GM12878 (cell line): Measurements from ENCODE around the gene SUGP2. TPM values are rescaled to one million over a fixed set of nuclear protein-coding genes. Genes with fewer than 3 reads are reported as not detected.
A peak's percentile ranks its signal among the peaks of the same experiment; 100 is the strongest.

Source experiments
- ATAC-seq: fragments of 200-7000 bp; cut with Tn5 transposase; 3 replicates; pipeline ENCODE4 v1.9.1; 2020; ENCODE audit warnings: mild to moderate bottlenecking, moderate library complexity
- BruUV-seq: library from RNA; stranded (reverse); fragments of 400-500 nt; replicated peaks from 2 replicates; lab custom pipeline; 2021; lab: Mats Ljungman, UMichigan
- CTCF ChIA-PET: fragments of 300-600 bp; sonication (Branson Sonifier 250); formaldehyde crosslinking; extraction: SDS; loops from one replicate; lab custom pipeline; 2021; ENCODE audit warnings: inconsistent platforms; lab: Yijun Ruan, JAX
- POLR2A ChIA-PET: fragments of 350-600 bp; formaldehyde crosslinking; extraction: SDS; loops from one replicate; lab custom pipeline; 2021; ENCODE audit warnings: inconsistent platforms; lab: Charles Lee
- RAD21 ChIA-PET: fragments of 300-600 bp; sonication (Branson Sonifier 250); formaldehyde crosslinking; loops from one replicate; lab custom pipeline; 2023; ENCODE audit warnings: antibody characterized with exemption; ENCODE audit not compliant: unreplicated experiment; lab: Charles Lee
- SMC1A ChIA-PET: fragments of 300-600 bp; sonication (Branson Sonifier 250); formaldehyde crosslinking; loops from one replicate; lab custom pipeline; 2023; ENCODE audit not compliant: unreplicated experiment, uncharacterized antibody; lab: Charles Lee
- DNase-seq: peaks from one replicate; pipeline ENCODE4 v3.0.0-alpha.2; 2011; ENCODE audit warnings: low read depth, low spot score
- FAIRE-seq: peaks from 3 replicates; lab custom pipeline; 2011; peaks lifted over from hg19 to GRCh38; lab: Jason Lieb, UNC
- H2AFZ ChIP-seq: 2 replicates; pipeline ENCODE4 v1.6.0; 2011; ENCODE audit warnings: low read depth, low read length, control low read depth; ENCODE audit not compliant: control insufficient read depth
- H3K27ac ChIP-seq: 2 replicates; pipeline ENCODE4 v1.5.1; 2011; ENCODE audit warnings: control low read depth; ENCODE audit not compliant: control insufficient read depth, insufficient read depth
- H3K27me3 ChIP-seq, 2 experiments: replicated peaks in 1 of 2; 2 replicates each; pipeline versions ENCODE4 v1.6.0 to v1.6.1; 2011; ENCODE audit warnings: low read length in 1 of 2; ENCODE audit not compliant: control insufficient read depth in 2 of 2, insufficient read depth in 2 of 2
- H3K36me3 ChIP-seq, 2 experiments: 2 replicates each; pipeline ENCODE4 v1.5.1; 2011; ENCODE audit warnings: low read length in 1 of 2; ENCODE audit not compliant: control insufficient read depth in 2 of 2, insufficient read depth in 2 of 2
- H3K4me1 ChIP-seq: 2 replicates; pipeline ENCODE4 v1.6.1; 2011; ENCODE audit warnings: mild to moderate bottlenecking, low read length, moderate library complexity, mixed read lengths; ENCODE audit not compliant: control insufficient read depth, insufficient read depth
- H3K4me2 ChIP-seq: 2 replicates; pipeline ENCODE4 v1.6.0; 2011; ENCODE audit warnings: control low read depth; ENCODE audit not compliant: control insufficient read depth, insufficient read depth
- H3K4me3 ChIP-seq: fragments of 200-600 bp; sonication (generic); 2 replicates; pipeline ENCODE4 v1.5.1; 2016
- H3K79me2 ChIP-seq: 2 replicates; pipeline ENCODE4 v1.6.0; 2011; ENCODE audit warnings: low read length; ENCODE audit not compliant: control insufficient read depth, insufficient read depth
- H3K9ac ChIP-seq: 2 replicates; pipeline ENCODE4 v1.8.0; 2011; ENCODE audit warnings: low read length, control low read depth, mixed read lengths; ENCODE audit not compliant: control insufficient read depth, insufficient read depth
- H3K9me3 ChIP-seq: replicated peaks from 3 replicates; pipeline ENCODE4 v1.5.1; 2011; ENCODE audit warnings: mild to moderate bottlenecking, low read length; ENCODE audit not compliant: control insufficient read depth, insufficient read depth
- H4K20me1 ChIP-seq: 2 replicates; pipeline ENCODE4 v1.6.0; 2011; ENCODE audit not compliant: control insufficient read depth, insufficient read depth
- IKZF1 ChIP-seq: fragments of 450-650 bp; conservative IDR thresholded peaks from 2 replicates; pipeline ENCODE4 v1.6.1; 2017; ENCODE audit warnings: antibody characterized with exemption, mild to moderate bottlenecking
- NBN ChIP-seq: fragments of 450-650 bp; IDR thresholded peaks from 2 replicates; pipeline ENCODE4 v1.6.1; 2016
- PKNOX1 ChIP-seq: fragments of 450-650 bp; IDR thresholded peaks from 2 replicates; pipeline ENCODE4 v1.6.1; 2016; ENCODE audit warnings: mild to moderate bottlenecking
- SIX5 ChIP-seq: IDR thresholded peaks from 2 replicates; pipeline ENCODE4 v1.6.1; 2011; ENCODE audit warnings: mild to moderate bottlenecking, low read depth, low read length, moderate library complexity; ENCODE audit not compliant: severe bottlenecking
- ZNF24 ChIP-seq: fragments of 450-650 bp; IDR thresholded peaks from 2 replicates; pipeline ENCODE4 v1.6.1; 2017; ENCODE audit warnings: antibody characterized with exemption, mild to moderate bottlenecking
- ZNF687 ChIP-seq: fragments of 450-650 bp; IDR thresholded peaks from 2 replicates; pipeline ENCODE4 v1.6.1; 2017; ENCODE audit warnings: mild to moderate bottlenecking, moderate library complexity
- WGBS: methylation state at CpG from one replicate; pipeline ENCODE4 v1.1.6; 2016; ENCODE audit warnings: low lambda C conversion rate; ENCODE audit not compliant: insufficient replicate concordance, insufficient coverage; ENCODE audit errors: missing lambda C conversion rate; 5-methylcytosine and 5-hydroxymethylcytosine counted together
- in situ Hi-C: fragments of 300-500 bp; cut with MboI; formaldehyde crosslinking; loops from 9 replicates; pipeline ENCODE4 v1.14.3; 2018; ENCODE audit warnings: mixed read lengths
- intact Hi-C: fragments of 100-400 bp; cut with micrococcal nuclease; formaldehyde crosslinking; loops from one replicate; pipeline ENCODE4 v1.14.2; 2022; ENCODE audit not compliant: unreplicated experiment
- polyA plus RNA-seq, 11 experiments: library from polyadenylated mRNA; depleted of rRNA in 4 of 11; unstranded in 6 of 11; stranded (reverse) in 5 of 11; fragments of >200 nt; fragmentation: Nextera tagmentation in 4 of 11; fragmentation: Illumina TruSeq in 1 of 11; extraction: Ambion mirVana in 4 of 11; extraction: Trizol in 1 of 11; gene quantifications; 1 replicate in 1 of 11; 2 replicates in 10 of 11; pipeline versions ENCODE4 v1.2.1 to v1.2.3, GENCODE V29; 2011 to 2016; ENCODE audit warnings: inconsistent platforms in 2 of 11, missing spikeins in 2 of 11, low read depth in 1 of 11
- total RNA-seq, 4 experiments: library from RNA; depleted of rRNA in 3 of 4; stranded (reverse); fragments of >200 nt in 3 of 4; fragmentation: Illumina TruSeq in 1 of 4; extraction: Trizol in 1 of 4; gene quantifications; 2 replicates each; pipeline versions ENCODE4 v1.2.1 to v1.2.3, GENCODE V29; 2013 to 2021

The SUGP2 gene
- total and polyA plus RNA-seq, 10 of the 15 experiments (the other 5 are each of a cell fraction or from before 2014, with no cell fraction given): 15.0 to 120 (median 57.2) TPM

DNA sequence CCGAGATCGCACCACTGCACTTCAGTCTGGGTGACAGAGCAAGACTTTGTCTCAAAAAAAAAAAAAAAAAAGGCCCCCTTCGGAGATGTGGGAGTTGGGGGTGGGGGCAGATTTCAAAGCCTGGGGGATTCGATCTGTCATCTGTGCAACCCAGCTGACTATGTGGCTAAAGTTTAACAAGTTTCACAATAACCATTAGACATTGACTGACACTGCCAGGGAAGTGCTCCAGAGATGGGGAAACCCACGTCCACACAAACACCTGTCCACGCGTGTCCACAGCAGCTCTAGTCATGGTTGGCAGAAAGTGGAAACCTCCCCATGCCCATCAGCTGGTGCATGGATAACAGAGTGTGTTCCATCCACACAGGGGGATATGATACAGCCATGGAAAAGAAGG, 54.7 kb downstream of the SUGP2 start:
- WGBS: 17% methylated on average over 7 of the region's 7 CpGs
- no peaks in the 10 kb centered on the region for H4K20me1 ChIP-seq
- H2AFZ ChIP-seq: no peak overlapping the region
- H3K9me3 ChIP-seq: no peaks in the 10 kb centered on the region
- no peaks in the 10 kb centered on the region; a peak in 2 of 4 replicates for H3K27me3 ChIP-seq
- DNase-seq (no peak), ATAC-seq (no peak; the same call in 1 of the 3 replicates), FAIRE-seq (no peak)
- no TSS peak for BruUV-seq
- in situ Hi-C loops: no loop called here
- ChIA-PET RAD21 (no interaction called here), CTCF (interaction anchor here (0.6 to 0.9 kb wide), 2 partner anchors 8 to 58 kb away, joined by 3 read pairs; no protein-coding TSS in a partner anchor), SMC1A (no interaction called here), POLR2A (interaction anchor here (0.7 kb wide), 1 partner anchor 119 kb away, joined by 8 read pairs; no protein-coding TSS in a partner anchor)
- H3K4me1 ChIP-seq: no peaks in the 10 kb centered on the region
- H3K36me3 ChIP-seq: no peaks in the 10 kb centered on the region
- TF ChIP-seq PKNOX1 (peak; percentile 58), IKZF1 (0 out of 2 replicates have a peak, but pooled peaks have one; percentile 27), NBN (no peak)
- no peak overlapping the region for H3K4me3 ChIP-seq
- no peak overlapping the region for H3K9ac ChIP-seq
- no peak overlapping the region for H3K4me2 ChIP-seq
- no peaks in the 10 kb centered on the region for H3K79me2 ChIP-seq
- no peak overlapping the region for H3K27ac ChIP-seq
- intact Hi-C loops: no loop called here

- no peak for TF ChIP-seq ZNF687
- no peak for TF ChIP-seq ZNF24
- TF ChIP-seq SIX5: no peak
- ChIA-PET SMC1A (no interaction called here), RAD21 (no interaction called here), CTCF (interaction anchor here (0.6 kb wide), 1 partner anchor 55 kb away, joined by 3 read pairs; no protein-coding TSS in a partner anchor), POLR2A (interaction anchor here (0.7 kb wide), 1 partner anchor 143 kb away, joined by 3 read pairs; no protein-coding TSS in a partner anchor)
- Histone ChIP-seq H3K4me2 (no peak overlapping the region), H3K36me3 (no peaks in the 10 kb centered on the region), H2AFZ (no peak overlapping the region), H3K79me2 (no peaks in the 10 kb centered on the region), H3K27ac (no peak overlapping the region), H3K4me1 (no peaks in the 10 kb centered on the region), H3K9me3 (no peaks in the 10 kb centered on the region), H3K4me3 (no peak overlapping the region), H3K9ac (no peak overlapping the region), H3K27me3 (no peaks in the 10 kb centered on the region), H4K20me1 (no peaks in the 10 kb centered on the region)
- in situ Hi-C loops: no loop called here
- DNase-seq: no peak
- BruUV-seq: no TSS peak
- ATAC-seq: no peak
- intact Hi-C loops: no loop called here
- no peak for FAIRE-seq
- 37% methylated on average over 6 of the region's 10 CpGs for WGBS
These were observed 57.4 kb downstream of the SUGP2 start for GRCh38 chr19:18975869-18976268.
